Tibial nerve (tissue), 4 donors: ENCODE measurements around the gene BAD.

Experiments used
- CTCF ChIP-seq, 5 experiments: fragments of 200-600 bp in 3 of 5; fragments of 450-650 bp in 2 of 5; sonication (generic) in 3 of 5; IDR thresholded peaks; one replicate each; pipeline ENCODE4 v1.5.1; 2016 to 2019; ENCODE audit warnings: antibody characterized with exemption in 5 of 5, mild to moderate bottlenecking in 3 of 5, moderate library complexity in 2 of 5
- EP300 ChIP-seq, 2 donors: sonication (generic); formaldehyde crosslinking; IDR thresholded peaks; one replicate each; pipeline ENCODE4 v1.6.1; 2017; ENCODE audit warnings: antibody characterized with exemption in 2 of 2, mild to moderate bottlenecking in 1 of 2
- POLR2A ChIP-seq, 2 donors: fragments of 450-650 bp; IDR thresholded peaks; one replicate each; pipeline ENCODE4 v1.6.1; 2017; ENCODE audit warnings: antibody characterized with exemption in 2 of 2, mild to moderate bottlenecking in 2 of 2, moderate library complexity in 2 of 2

- no peak for TF ChIP-seq CTCF (IDR thresholded peaks at IDR 0.05)
- TF ChIP-seq POLR2A (IDR thresholded peaks at IDR 0.05) = no peak
- no peak for TF ChIP-seq EP300 (IDR thresholded peaks at IDR 0.05)
These were observed 22.0 kb downstream of the BAD start for GRCh38 chr11:64262271-64263002.
